H1 (cell line): ENCODE measurements around the gene CD4. TPM values are rescaled to one million over a fixed set of nuclear protein-coding genes. Genes with fewer than 3 reads are reported as not detected.
A peak's percentile ranks its signal among the peaks of the same experiment; 100 is the strongest.

ENCODE experiments used
- CTCF ChIA-PET: fragments of 300-600 bp; sonication (Branson Sonifier 250); formaldehyde crosslinking; loops from one replicate; lab custom pipeline; 2021; ENCODE audit not compliant: partially characterized antibody; lab: Charles Lee
- POLR2A ChIA-PET: fragments of 300-600 bp; sonication (Branson Sonifier 250); formaldehyde crosslinking; loops from one replicate; lab custom pipeline; 2021; ENCODE audit warnings: inconsistent platforms; ENCODE audit not compliant: partially characterized antibody; lab: Charles Lee
- DNase-seq, 2 experiments: peaks; one replicate each; pipeline versions ENCODE4 v3.0.0 to v3.0.0-alpha.2; 2010 to 2022; ENCODE audit warnings: low spot score in 2 of 2, low read depth in 1 of 2, mixed read lengths in 1 of 2
- FAIRE-seq: peaks from 2 replicates; lab custom pipeline; 2011; peaks lifted over from hg19 to GRCh38; lab: Jason Lieb, UNC
- H2AFZ ChIP-seq: 2 replicates; pipeline ENCODE4 v1.8.1; 2012; ENCODE audit warnings: low read length, inconsistent platforms
- H2AK5ac ChIP-seq: 2 replicates; pipeline ENCODE4 v1.6.1; 2013; ENCODE audit warnings: low read depth, low read length
- H2BK120ac ChIP-seq: replicated peaks from 2 replicates; pipeline ENCODE3; 2013; ENCODE audit warnings: low read depth, low read length, inconsistent platforms
- H2BK12ac ChIP-seq: 2 replicates; pipeline ENCODE4 v1.6.1; 2013; ENCODE audit warnings: low read depth, low read length
- H2BK15ac ChIP-seq: 2 replicates; pipeline ENCODE4 v1.6.1; 2013; ENCODE audit warnings: low read length
- H2BK20ac ChIP-seq: 2 replicates; pipeline ENCODE4 v1.6.1; 2013; ENCODE audit warnings: low read length
- H2BK5ac ChIP-seq: 2 replicates; pipeline ENCODE4 v1.6.1; 2013; ENCODE audit warnings: low read depth, low read length
- H3K14ac ChIP-seq: 2 replicates; pipeline ENCODE4 v1.6.1; 2013; ENCODE audit warnings: inconsistent platforms; ENCODE audit not compliant: insufficient read length
- H3K18ac ChIP-seq: 2 replicates; pipeline ENCODE4 v1.6.1; 2013; ENCODE audit warnings: low read length; ENCODE audit errors: extremely low read depth
- H3K23ac ChIP-seq: 2 replicates; pipeline ENCODE4 v1.6.1; 2013; ENCODE audit warnings: inconsistent platforms; ENCODE audit not compliant: insufficient read length
- H3K23me2 ChIP-seq: 2 replicates; pipeline ENCODE4 v1.6.1; 2013; ENCODE audit warnings: low read depth, low read length
- H3K27ac ChIP-seq: 2 replicates; pipeline ENCODE4 v1.6.1; 2011; ENCODE audit warnings: low read depth, low read length, inconsistent platforms
- H3K27me3 ChIP-seq, 4 experiments: replicated peaks in 1 of 4; 1 replicate in 1 of 4; 2 replicates in 3 of 4; pipeline versions ENCODE4 v1.6.1 to v1.8.1; 2011 to 2013; ENCODE audit warnings: low read length in 3 of 4, mild to moderate bottlenecking in 3 of 4, inconsistent platforms in 2 of 4, mixed read lengths in 2 of 4, moderate library complexity in 1 of 4; ENCODE audit not compliant: control insufficient read depth in 3 of 4, insufficient read depth in 3 of 4; ENCODE audit errors: extremely low read depth in 1 of 4
- H3K36me3 ChIP-seq, 4 experiments: 2 replicates each; pipeline versions ENCODE4 v1.6.1 to v1.8.1; 2011 to 2013; ENCODE audit warnings: mild to moderate bottlenecking in 4 of 4, low read length in 3 of 4, moderate library complexity in 2 of 4, control low read depth in 1 of 4, inconsistent platforms in 1 of 4; ENCODE audit not compliant: insufficient read depth in 4 of 4, control insufficient read depth in 2 of 4
- H3K4ac ChIP-seq: replicated peaks from 2 replicates; pipeline ENCODE3; 2013; ENCODE audit warnings: low read length, low read depth, mixed read lengths, inconsistent platforms; ENCODE audit not compliant: insufficient read length
- H3K4me1 ChIP-seq, 4 experiments: replicated peaks in 1 of 4; 1 replicate in 1 of 4; 2 replicates in 3 of 4; pipeline versions ENCODE4 v1.6.1 to v1.8.1; 2011 to 2013; ENCODE audit warnings: low read length in 3 of 4, inconsistent platforms in 2 of 4, mixed read lengths in 1 of 4; ENCODE audit not compliant: insufficient read depth in 4 of 4, control insufficient read depth in 3 of 4
- H3K4me2 ChIP-seq, 2 experiments: 2 replicates each; pipeline versions ENCODE4 v1.6.1 to v1.8.1; 2011 to 2013; ENCODE audit warnings: low read depth in 2 of 2, low read length in 2 of 2, control low read depth in 1 of 2, inconsistent platforms in 1 of 2, mild to moderate bottlenecking in 1 of 2; ENCODE audit not compliant: insufficient read depth in 1 of 2
- H3K4me3 ChIP-seq, 4 experiments: fragments of 200-600, 300-600 bp in 1 of 4; sonication (generic), shearing (Covaris generic), sonication (Bioruptor Twin) in 1 of 4; 2 replicates each; pipeline versions ENCODE4 v1.5.1 to v1.8.1; 2011 to 2016; ENCODE audit warnings: low read length in 4 of 4, low read depth in 3 of 4, control low read depth in 2 of 4, inconsistent platforms in 2 of 4, mild to moderate bottlenecking in 2 of 4, mixed read lengths in 1 of 4, moderate library complexity in 1 of 4; ENCODE audit not compliant: insufficient read depth in 2 of 4; ENCODE audit errors: extremely low read depth in 1 of 4
- H3K56ac ChIP-seq: replicated peaks from 2 replicates; pipeline ENCODE3; 2013; ENCODE audit warnings: low read depth, mild to moderate bottlenecking, mixed read lengths, low read length, inconsistent platforms; ENCODE audit not compliant: insufficient read length
- H3K79me1 ChIP-seq: 2 replicates; pipeline ENCODE4 v1.6.1; 2013; ENCODE audit warnings: low read depth, low read length, control low read depth
- H3K79me2 ChIP-seq, 2 experiments: 2 replicates each; pipeline versions ENCODE4 v1.6.1 to v1.8.1; 2012 to 2013; ENCODE audit warnings: low read length in 2 of 2, mild to moderate bottlenecking in 2 of 2, inconsistent platforms in 1 of 2; ENCODE audit not compliant: insufficient read depth in 2 of 2, control insufficient read depth in 1 of 2
- H3K9ac ChIP-seq, 4 experiments: replicated peaks in 1 of 4; 1 replicate in 1 of 4; 2 replicates in 3 of 4; pipeline versions ENCODE4 v1.6.1 to v1.8.1; 2011 to 2013; ENCODE audit warnings: low read depth in 3 of 4, low read length in 3 of 4, control low read depth in 2 of 4, mild to moderate bottlenecking in 2 of 4, moderate library complexity in 2 of 4, inconsistent platforms in 1 of 4; ENCODE audit errors: extremely low read depth in 1 of 4
- H3K9me3 ChIP-seq, 2 experiments: 2 replicates each; pipeline versions ENCODE4 v1.6.1 to v1.8.1; 2012 to 2013; ENCODE audit warnings: mild to moderate bottlenecking in 2 of 2, moderate library complexity in 2 of 2, control low read depth in 1 of 2, inconsistent platforms in 1 of 2, low read depth in 1 of 2, low read length in 1 of 2, mixed read lengths in 1 of 2; ENCODE audit not compliant: insufficient read depth in 2 of 2
- H4K20me1 ChIP-seq, 2 experiments: replicated peaks in 1 of 2; 2 replicates each; pipeline versions ENCODE3 to v1.8.1; 2011 to 2013; ENCODE audit warnings: inconsistent platforms in 2 of 2, low read length in 2 of 2, mild to moderate bottlenecking in 1 of 2; ENCODE audit not compliant: insufficient read depth in 2 of 2, control insufficient read depth in 1 of 2
- H4K5ac ChIP-seq: 2 replicates; pipeline ENCODE4 v1.6.1; 2013; ENCODE audit warnings: low read length, low read depth, mixed read lengths, inconsistent platforms; ENCODE audit not compliant: insufficient read length
- H4K8ac ChIP-seq: 2 replicates; pipeline ENCODE4 v1.8.0; 2013; ENCODE audit warnings: mild to moderate bottlenecking, moderate library complexity, low read length, inconsistent platforms; ENCODE audit not compliant: insufficient read depth; ENCODE audit errors: extremely low read depth
- H4K91ac ChIP-seq: replicated peaks from 2 replicates; pipeline ENCODE3; 2013; ENCODE audit warnings: low read length, mixed read lengths, inconsistent platforms; ENCODE audit not compliant: insufficient read length
- CEBPB ChIP-seq: IDR thresholded peaks from 2 replicates; pipeline ENCODE4 v1.6.1; 2012; ENCODE audit warnings: low read depth, low read length
- HDAC2 ChIP-seq, 2 experiments: fragments of 300-600 bp in 1 of 2; sonication (generic) in 1 of 2; IDR thresholded peaks; 2 replicates each; pipeline ENCODE4 v1.6.1; 2011 to 2012; ENCODE audit warnings: low read depth in 2 of 2, low read length in 2 of 2, mild to moderate bottlenecking in 2 of 2, moderate library complexity in 2 of 2, borderline replicate concordance in 1 of 2, inconsistent platforms in 1 of 2
- TAF7 ChIP-seq: optimal IDR thresholded peaks from 2 replicates; pipeline ENCODE3; 2011; ENCODE audit warnings: low read depth, mild to moderate bottlenecking, inconsistent platforms, low read length, moderate library complexity, borderline replicate concordance
- YY1 ChIP-seq: IDR thresholded peaks from 2 replicates; pipeline ENCODE4 v1.6.1; 2011; ENCODE audit warnings: low read depth, mild to moderate bottlenecking, low read length
- WGBS, 2 experiments: shearing (Covaris generic) in 1 of 2; methylation state at CpG; one replicate each; pipeline versions ENCODE4 v1.1.6 to v1.1.7; 2013 to 2015; ENCODE audit warnings: low lambda C conversion rate in 2 of 2, mixed read lengths in 2 of 2, inconsistent platforms in 1 of 2, low coverage in 1 of 2, missing lambda C conversion rate in 1 of 2; ENCODE audit not compliant: insufficient replicate concordance in 2 of 2, insufficient coverage in 1 of 2, insufficient read length in 1 of 2; ENCODE audit errors: extremely low coverage in 1 of 2, missing lambda C conversion rate in 1 of 2; 5-methylcytosine and 5-hydroxymethylcytosine counted together
- polyA plus RNA-seq, 7 experiments: library from polyadenylated mRNA; depleted of rRNA in 3 of 7; stranded (reverse) in 5 of 7; unstranded in 2 of 7; fragments of >200 nt in 5 of 7; fragments of 200-250 nt in 2 of 7; gene quantifications; 1 replicate in 5 of 7; 2 replicates in 1 of 7; 4 replicates in 1 of 7; pipeline versions ENCODE4 v1.2.1 to v1.2.3, GENCODE V29; 2011 to 2013; ENCODE audit warnings: missing spikeins in 2 of 7, mixed read lengths in 2 of 7
- total RNA-seq: library from RNA; stranded (reverse); fragmentation: NEBNext Ultra II Directional; extraction: Animal tissue kit (Norgen Biotek cat#: 25700); gene quantifications from 2 replicates; pipeline ENCODE4 v1.2.1, GENCODE V29; 2021

CD4 gene
- total and polyA plus RNA-seq, 2 of the 8 experiments (the other 6 are each of a cell fraction or from before 2014, with no cell fraction given) = 3.4 to 5.1 TPM

- Histone ChIP-seq H2BK12ac (peak overlapping the region; percentile 1; the same call in 1 of the 2 replicates), H3K9me3 (no peaks in the 10 kb centered on the region), H2BK5ac (peak overlapping the region; percentile 50; the same call in 1 of the 2 replicates), H3K4me1 (peaks cover 8 to 50% (median 29%) of the 10 kb centered on the region in 4 experiments), H2AK5ac (no peak overlapping the region), H4K20me1 (peaks cover 0 to 4% of the 10 kb centered on the region in 2 experiments), H3K4ac (no peak overlapping the region), H2AFZ (no peak overlapping the region), H4K91ac (no peak overlapping the region), H2BK15ac (peak overlapping the region; percentile 6), H3K56ac (no peak overlapping the region), H3K27me3 (peaks cover 0 to 12% (median 8%) of the 10 kb centered on the region in 4 experiments; a peak in 5 of 7 replicates), H3K79me1 (no peaks in the 10 kb centered on the region; the same call in 1 of the 2 replicates), H3K23ac (no peak overlapping the region), H3K14ac (no peak overlapping the region), H3K18ac (peak overlapping the region; percentile 80), H4K5ac (no peak overlapping the region), H3K27ac (no peak overlapping the region), H3K79me2 (peaks cover 0 to 5% of the 10 kb centered on the region in 2 experiments; a peak in 1 of 4 replicates), H3K9ac (no peak overlapping the region; a peak in 1 of 7 replicates), H3K4me2 (peak overlapping the region; percentile 51 to 79), H4K8ac (peak overlapping the region; percentile 60), H3K23me2 (peaks cover 28% of the 10 kb centered on the region), H2BK20ac (peak overlapping the region; percentile 87; the same call in 1 of the 2 replicates), H3K36me3 (no peaks in the 10 kb centered on the region), H3K4me3 (peak overlapping the region; percentile 8 to 53 (median 28); a peak in 6 of 8 replicates), H2BK120ac (no peak overlapping the region)
- TF ChIP-seq CEBPB (no peak), YY1 (no peak), TAF7 (no peak), HDAC2 (IDR thresholded peaks at IDR 0.05; ENCODE audit: borderline replicate concordance in 1 of 2, low read depth in 2 of 2, low read length in 2 of 2) (no peak)
- DNase-seq (peak in 1 of 2 experiments; percentile 47), FAIRE-seq (no peak)
- CTCF ChIA-PET = interaction anchor here (0.5 to 23.7 kb wide), 34 partner anchors 9 to 975 kb away, joined by 3 to 532 read pairs (median 6); partner anchors contain the start of genes CD4, CDCA3, COPS7A and GAPDH
- 66% methylated on average over 12 of the region's 12 CpGs; no CpG with 5 or more reads in 1 of the 2 experiments for WGBS, 2 experiments
- POLR2A ChIA-PET = interaction anchor here (0.6 to 27.1 kb wide), 19 partner anchors 11 to 291 kb away, joined by 3 to 388 read pairs (median 4); partner anchors contain the start of genes CD4, CDCA3, GAPDH and GNB3
Observed at GRCh38 chr12:6824901-6825381, 35.6 kb downstream of the CD4 start.
